Measurements from ENCODE around the gene LCLAT1.

LCLAT1 gene

GRCh38 chr2:30447149-30448045, at the start of gene LCLAT1:
Gene LCLAT1, plus strand, starts transcription at chr2:30447246. Its CDS starts 78,345 bp downstream, at chr2:30525591.
- peak within 1 kb of the TSS; percentile 63 for H3K27ac ChIP-seq
- TF ChIP-seq CTCF (conservative IDR thresholded peaks at IDR 0.05; ENCODE audit: low read depth), result no peak
- DNase-seq (ENCODE audit: low spot score), result peak; percentile 82
- ChIA-PET CTCF (interaction anchor here (1.1 kb wide), 1 partner anchor 264 kb away, joined by 4 read pairs; no protein-coding TSS in a partner anchor), POLR2A (ENCODE audit: low non-redundant PET) (no interaction called here)

- CTCF ChIA-PET, result interaction anchor here (0.6 to 1.0 kb wide), 3 partner anchors 22 to 233 kb away, joined by 3 read pairs; no protein-coding TSS in a partner anchor
- TF ChIP-seq CTCF (conservative IDR thresholded peaks at IDR 0.05; ENCODE audit: low read depth), result no peak
Measured at GRCh38 chr2:30398084-30398873, 48.8 kb upstream of the LCLAT1 start.

GRCh38 chr2:30400151-30400954, 46.7 kb upstream of the LCLAT1 start:
- CTCF ChIA-PET, result no interaction called here

More at GRCh38 chr2:30398084-30398873, 48.8 kb upstream of the LCLAT1 start:
- POLR2A ChIA-PET (ENCODE audit: low non-redundant PET), result interaction anchor here (0.7 kb wide), 1 partner anchor 10 kb away, joined by 7 read pairs; no protein-coding TSS in a partner anchor
- peak; percentile 41 for DNase-seq (ENCODE audit: low spot score)
- no peak overlapping the region for H3K27ac ChIP-seq

GRCh38 chr2:30402441-30403182, 44.4 kb upstream of the LCLAT1 start:
- no peak overlapping the region for H3K27ac ChIP-seq
- ChIA-PET POLR2A (ENCODE audit: low non-redundant PET) (no interaction called here), CTCF (no interaction called here)
- no peak for DNase-seq (ENCODE audit: low spot score)
- no peak for TF ChIP-seq CTCF (conservative IDR thresholded peaks at IDR 0.05; ENCODE audit: low read depth)

More at GRCh38 chr2:30400151-30400954, 46.7 kb upstream of the LCLAT1 start:
- POLR2A ChIA-PET (ENCODE audit: low non-redundant PET), result no interaction called here
- DNase-seq (ENCODE audit: low spot score), result no peak
- H3K27ac ChIP-seq, result no peak overlapping the region
- no peak for TF ChIP-seq CTCF (conservative IDR thresholded peaks at IDR 0.05; ENCODE audit: low read depth)

- ChIA-PET CTCF (no interaction called here), POLR2A (ENCODE audit: low non-redundant PET) (no interaction called here)
- no peak for TF ChIP-seq CTCF (conservative IDR thresholded peaks at IDR 0.05; ENCODE audit: low read depth)
- no peak overlapping the region for H3K27ac ChIP-seq
- no peak for DNase-seq (ENCODE audit: low spot score)
Measured at GRCh38 chr2:30403592-30404312, 43.3 kb upstream of the LCLAT1 start.
